Upper lobe of right lung (tissue), 1 donor: Measurements from ENCODE around the gene F7. TPM values are rescaled to one million over a fixed set of nuclear protein-coding genes. Genes with fewer than 3 reads are reported as not detected.

Experiments used
- ATAC-seq: fragments of 200-7000 bp; cut with Tn5 transposase; one replicate; pipeline ENCODE4 v1.9.1; 2020; ENCODE audit warnings: mild to moderate bottlenecking, moderate library complexity
- DNase-seq: peaks from one replicate; pipeline ENCODE4 v3.0.0-alpha.2; 2020
- H3K27ac ChIP-seq: fragments of 200-600 bp; one replicate; pipeline ENCODE4 v1.8.0; 2022
- H3K27me3 ChIP-seq: fragments of 200-600 bp; one replicate; pipeline ENCODE4 v1.8.0; 2022; ENCODE audit warnings: mild to moderate bottlenecking
- H3K36me3 ChIP-seq: fragments of 200-600 bp; one replicate; pipeline ENCODE4 v1.8.0; 2022
- H3K4me1 ChIP-seq: fragments of 200-600 bp; one replicate; pipeline ENCODE4 v1.8.0; 2022
- H3K4me3 ChIP-seq: fragments of 200-600 bp; one replicate; pipeline ENCODE4 v1.8.0; 2022; ENCODE audit warnings: mild to moderate bottlenecking
- H3K9me3 ChIP-seq: fragments of 200-600 bp; one replicate; pipeline ENCODE4 v1.8.0; 2022
- intact Hi-C: fragments of 100-400 bp; cut with DNase I; formaldehyde crosslinking; loops from one replicate; pipeline ENCODE4 v1.11.0; 2022
- total RNA-seq: library from RNA; stranded (reverse); fragmentation: NEBNext Ultra II Directional; extraction: Animal tissue kit (Norgen Biotek cat#: 25700); gene quantifications from one replicate; pipeline ENCODE4 v1.2.1, GENCODE V29; 2021
- TF ChIP-seq, protein P1 (sequence below): fragments of 200-600 bp; IDR thresholded peaks from one replicate; pipeline ENCODE4 v1.8.0; 2022; ENCODE audit warnings: antibody characterized with exemption
- donor health status: DM: no; HTN: yes; CAD: no; lungs with severe emphysema.

The F7 gene
- total RNA-seq, 1 donor from 2014 or later, result 0.61 TPM

DNA sequence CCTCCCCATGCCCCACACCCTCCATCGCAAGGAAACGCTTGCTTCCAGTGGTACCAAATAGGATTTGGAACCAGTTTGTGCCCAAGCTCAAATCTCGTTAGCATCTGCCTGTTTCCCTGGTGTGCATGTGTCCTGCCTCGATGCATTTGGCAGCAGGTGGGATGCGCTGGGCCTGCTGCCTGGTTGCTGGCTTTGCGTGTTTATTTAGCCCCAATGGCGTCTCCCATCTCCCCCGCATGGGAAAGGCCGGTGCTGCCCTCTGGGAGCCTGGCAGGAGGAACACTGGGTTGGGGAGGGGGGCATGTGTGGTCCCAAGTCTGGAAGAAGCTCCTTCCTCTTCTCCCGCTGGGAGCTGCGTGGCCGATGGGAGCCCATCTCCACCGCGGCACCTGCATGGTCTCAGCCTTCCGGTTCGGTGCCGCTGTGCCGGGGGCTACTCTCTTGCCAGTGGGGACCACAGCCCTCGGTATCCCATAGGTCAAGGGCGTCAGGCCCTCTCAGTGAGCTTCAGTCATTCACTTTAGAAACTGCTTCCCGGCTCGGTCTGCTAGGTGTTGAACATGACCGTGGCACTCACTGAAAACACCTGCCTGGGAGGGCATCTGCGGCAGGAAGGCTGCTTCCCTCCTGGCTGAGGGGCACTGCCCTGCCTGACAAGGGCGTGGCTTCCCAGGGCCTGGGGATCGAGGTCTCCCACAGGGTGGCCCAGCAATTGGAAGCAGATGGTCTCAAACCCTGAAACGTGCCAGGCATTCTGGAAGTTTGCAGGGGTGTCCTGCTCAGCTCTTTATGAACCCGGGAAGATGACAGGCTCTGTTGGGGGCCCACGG lies 11.8 kb upstream of the F7 start:
- DNase-seq (no peak), ATAC-seq (no peak)
- intact Hi-C loops, result no loop called here
- Histone ChIP-seq H3K9me3 (no peaks in the 10 kb centered on the region), H3K27ac (no peak overlapping the region), H3K36me3 (no peaks in the 10 kb centered on the region), H3K27me3 (no peaks in the 10 kb centered on the region), H3K4me3 (no peak overlapping the region), H3K4me1 (no peaks in the 10 kb centered on the region)
- TF ChIP-seq, protein P1, sequence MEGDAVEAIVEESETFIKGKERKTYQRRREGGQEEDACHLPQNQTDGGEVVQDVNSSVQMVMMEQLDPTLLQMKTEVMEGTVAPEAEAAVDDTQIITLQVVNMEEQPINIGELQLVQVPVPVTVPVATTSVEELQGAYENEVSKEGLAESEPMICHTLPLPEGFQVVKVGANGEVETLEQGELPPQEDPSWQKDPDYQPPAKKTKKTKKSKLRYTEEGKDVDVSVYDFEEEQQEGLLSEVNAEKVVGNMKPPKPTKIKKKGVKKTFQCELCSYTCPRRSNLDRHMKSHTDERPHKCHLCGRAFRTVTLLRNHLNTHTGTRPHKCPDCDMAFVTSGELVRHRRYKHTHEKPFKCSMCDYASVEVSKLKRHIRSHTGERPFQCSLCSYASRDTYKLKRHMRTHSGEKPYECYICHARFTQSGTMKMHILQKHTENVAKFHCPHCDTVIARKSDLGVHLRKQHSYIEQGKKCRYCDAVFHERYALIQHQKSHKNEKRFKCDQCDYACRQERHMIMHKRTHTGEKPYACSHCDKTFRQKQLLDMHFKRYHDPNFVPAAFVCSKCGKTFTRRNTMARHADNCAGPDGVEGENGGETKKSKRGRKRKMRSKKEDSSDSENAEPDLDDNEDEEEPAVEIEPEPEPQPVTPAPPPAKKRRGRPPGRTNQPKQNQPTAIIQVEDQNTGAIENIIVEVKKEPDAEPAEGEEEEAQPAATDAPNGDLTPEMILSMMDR, result no peak

DNA sequence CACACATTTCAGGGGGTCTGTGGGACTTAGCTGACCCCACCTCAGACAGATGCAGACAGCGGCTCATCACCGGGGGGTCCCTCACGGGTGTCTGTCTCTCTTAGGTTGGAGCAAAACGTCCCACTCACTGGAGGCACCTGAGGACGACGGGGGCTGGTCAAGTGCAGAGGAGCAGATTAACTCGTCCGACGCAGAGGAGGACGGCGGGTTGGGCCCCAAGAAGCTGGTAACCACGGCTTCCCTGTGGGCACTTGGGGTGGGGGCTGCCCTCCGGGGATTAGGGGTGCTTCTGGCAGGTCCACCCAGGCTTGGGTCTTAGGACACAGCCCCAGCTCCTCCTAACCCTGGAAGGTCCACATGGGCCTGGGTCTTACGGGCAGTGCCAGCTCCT lies 11.2 kb upstream of the F7 start:
- Histone ChIP-seq H3K4me1 (no peaks in the 10 kb centered on the region), H3K4me3 (no peak overlapping the region), H3K27me3 (no peaks in the 10 kb centered on the region), H3K36me3 (no peaks in the 10 kb centered on the region), H3K9me3 (no peaks in the 10 kb centered on the region), H3K27ac (no peak overlapping the region)
- ATAC-seq, result no peak
- intact Hi-C loops, result no loop called here
- DNase-seq, result no peak
- TF ChIP-seq, protein P1, result no peak

DNA sequence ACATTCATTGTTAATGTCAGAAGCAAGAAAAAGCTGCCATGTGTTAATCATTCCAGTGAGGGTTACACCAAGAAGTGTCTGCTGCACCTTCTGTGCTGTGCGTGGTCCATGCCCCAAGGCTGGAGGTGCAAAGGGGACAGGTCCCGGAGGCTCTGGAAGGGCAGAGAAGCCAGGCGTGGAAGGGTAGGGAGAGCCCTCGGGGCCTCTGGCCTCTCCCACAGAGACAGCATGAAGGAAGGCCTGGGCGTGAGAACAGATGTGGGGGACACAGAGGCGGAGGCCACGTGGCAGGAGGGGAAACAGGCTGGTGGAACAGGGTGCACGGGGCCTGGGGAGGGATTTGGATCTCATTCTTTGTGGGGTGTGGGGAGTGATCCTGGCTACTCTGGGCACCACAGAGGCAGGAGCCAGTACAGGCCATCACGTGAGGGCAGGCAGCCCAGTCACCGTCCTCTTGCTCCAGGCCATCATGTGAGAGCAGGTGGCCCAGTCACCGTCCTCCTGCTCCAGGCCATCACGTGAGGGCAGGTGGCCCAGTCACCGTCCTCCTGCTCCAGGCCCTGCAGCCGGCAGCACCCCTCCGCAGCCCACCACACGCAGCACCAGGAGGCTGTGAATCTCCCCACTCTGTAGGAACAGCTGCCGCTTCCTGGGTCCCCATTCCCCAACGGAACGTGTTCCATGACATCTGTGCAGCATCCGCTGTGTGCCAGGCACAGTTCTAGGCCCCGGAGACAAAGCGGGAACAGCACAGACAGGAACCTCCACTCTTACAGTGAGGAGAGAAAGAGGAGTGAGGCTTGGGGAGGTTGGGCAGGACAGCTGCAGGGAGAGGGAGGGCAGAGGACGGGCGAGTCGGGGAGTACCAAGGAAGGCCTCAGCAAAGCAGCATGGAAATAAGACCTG lies 10.2 kb upstream of the F7 start:
- DNase-seq, result no peak
- Histone ChIP-seq H3K27ac (no peak overlapping the region), H3K4me3 (no peak overlapping the region), H3K27me3 (no peaks in the 10 kb centered on the region), H3K4me1 (no peaks in the 10 kb centered on the region), H3K36me3 (no peaks in the 10 kb centered on the region), H3K9me3 (no peaks in the 10 kb centered on the region)
- TF ChIP-seq, protein P1, result no peak
- intact Hi-C loops, result no loop called here
- no peak for ATAC-seq

DNA sequence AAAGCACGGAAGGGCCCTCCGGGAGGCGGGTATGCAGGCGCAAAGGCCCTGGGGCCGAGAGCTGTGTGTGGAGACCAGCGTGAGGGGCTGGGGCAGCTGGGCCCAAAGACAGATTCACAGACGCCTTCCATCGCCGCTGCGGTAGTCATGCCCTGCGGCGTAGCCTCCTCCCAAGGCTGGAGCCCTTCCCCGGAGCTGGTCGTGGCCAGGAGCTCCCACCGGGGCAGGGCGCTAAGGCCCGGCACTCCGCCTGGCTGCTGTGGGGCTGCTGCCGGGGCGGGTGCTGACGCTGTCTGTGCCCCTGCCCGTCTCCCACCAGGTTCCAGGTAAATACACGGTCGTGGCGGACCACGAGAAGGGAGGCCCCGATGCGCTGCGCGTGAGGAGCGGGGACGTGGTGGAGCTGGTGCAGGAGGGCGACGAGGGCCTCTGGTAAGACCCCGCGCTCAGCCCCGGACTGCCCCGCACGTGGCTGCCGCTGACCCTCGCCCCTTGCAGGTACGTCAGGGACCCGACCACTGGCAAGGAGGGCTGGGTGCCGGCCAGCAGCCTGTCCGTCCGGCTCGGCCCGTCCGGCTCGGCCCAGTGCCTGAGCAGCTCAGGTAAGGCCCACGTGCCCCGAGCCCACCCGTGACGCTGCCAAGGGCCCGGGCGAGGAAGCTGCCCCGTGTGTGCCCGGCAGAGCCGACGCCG lies 9.4 kb upstream of the F7 start:
- Histone ChIP-seq H3K4me3 (no peak overlapping the region), H3K27ac (no peak overlapping the region), H3K9me3 (no peaks in the 10 kb centered on the region), H3K36me3 (no peaks in the 10 kb centered on the region), H3K27me3 (no peaks in the 10 kb centered on the region), H3K4me1 (no peaks in the 10 kb centered on the region)
- DNase-seq (no peak), ATAC-seq (peak; percentile 5)
- intact Hi-C loops, result no loop called here
- TF ChIP-seq, protein P1, result no peak

DNA sequence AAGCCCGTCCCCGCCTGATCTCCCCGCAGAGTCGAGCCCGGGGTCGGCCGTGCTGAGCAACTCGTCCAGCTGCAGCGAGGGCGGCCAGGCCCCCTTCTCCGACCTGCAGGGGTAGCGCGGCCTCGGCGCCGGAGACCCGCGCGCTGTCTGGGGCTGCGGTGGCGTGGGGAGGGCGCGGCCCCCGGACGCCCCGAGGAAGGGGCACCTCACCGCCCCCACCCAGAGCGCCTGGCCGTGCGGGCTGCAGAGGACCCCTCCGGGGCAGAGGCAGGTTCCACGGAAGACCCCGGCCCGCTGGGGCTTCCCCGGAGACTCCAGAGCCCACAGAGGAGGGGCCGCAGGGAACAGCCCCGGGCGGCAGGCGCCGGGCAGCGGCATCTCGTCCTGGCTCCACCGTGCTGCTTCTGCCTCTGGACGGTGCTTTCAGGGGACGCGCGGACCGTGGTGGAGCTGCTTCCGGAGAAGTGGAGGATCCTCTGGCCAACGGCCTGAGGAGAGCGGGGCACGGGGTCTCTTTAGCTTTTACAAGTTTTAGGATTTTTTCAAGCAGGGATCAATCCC lies 8.8 kb upstream of the F7 start:
- Histone ChIP-seq H3K4me1 (no peaks in the 10 kb centered on the region), H3K27ac (no peak overlapping the region), H3K4me3 (no peak overlapping the region), H3K36me3 (no peaks in the 10 kb centered on the region), H3K9me3 (no peaks in the 10 kb centered on the region), H3K27me3 (no peaks in the 10 kb centered on the region)
- TF ChIP-seq, protein P1, result no peak
- intact Hi-C loops, result no loop called here
- DNase-seq, result no peak
- ATAC-seq, result peak; percentile 26
